D721Med (cell line): ENCODE data around the gene DRC3.

Experiments used
- DNase-seq: peaks from one replicate; pipeline ENCODE4 v3.0.0; 2011; ENCODE audit warnings: low spot score; ENCODE audit not compliant: insufficient read length
- FAIRE-seq: peaks from 2 replicates; lab custom pipeline; 2011; peaks lifted over from hg19 to GRCh38; lab: Jason Lieb, UNC
- TF ChIP-seq, protein P1 (sequence below): IDR thresholded peaks from 2 replicates; pipeline ENCODE4 v1.5.1; 2012; ENCODE audit warnings: mild to moderate bottlenecking, control low read depth; ENCODE audit not compliant: insufficient read depth; ENCODE audit errors: missing control alignments

The DRC3 gene

DNA sequence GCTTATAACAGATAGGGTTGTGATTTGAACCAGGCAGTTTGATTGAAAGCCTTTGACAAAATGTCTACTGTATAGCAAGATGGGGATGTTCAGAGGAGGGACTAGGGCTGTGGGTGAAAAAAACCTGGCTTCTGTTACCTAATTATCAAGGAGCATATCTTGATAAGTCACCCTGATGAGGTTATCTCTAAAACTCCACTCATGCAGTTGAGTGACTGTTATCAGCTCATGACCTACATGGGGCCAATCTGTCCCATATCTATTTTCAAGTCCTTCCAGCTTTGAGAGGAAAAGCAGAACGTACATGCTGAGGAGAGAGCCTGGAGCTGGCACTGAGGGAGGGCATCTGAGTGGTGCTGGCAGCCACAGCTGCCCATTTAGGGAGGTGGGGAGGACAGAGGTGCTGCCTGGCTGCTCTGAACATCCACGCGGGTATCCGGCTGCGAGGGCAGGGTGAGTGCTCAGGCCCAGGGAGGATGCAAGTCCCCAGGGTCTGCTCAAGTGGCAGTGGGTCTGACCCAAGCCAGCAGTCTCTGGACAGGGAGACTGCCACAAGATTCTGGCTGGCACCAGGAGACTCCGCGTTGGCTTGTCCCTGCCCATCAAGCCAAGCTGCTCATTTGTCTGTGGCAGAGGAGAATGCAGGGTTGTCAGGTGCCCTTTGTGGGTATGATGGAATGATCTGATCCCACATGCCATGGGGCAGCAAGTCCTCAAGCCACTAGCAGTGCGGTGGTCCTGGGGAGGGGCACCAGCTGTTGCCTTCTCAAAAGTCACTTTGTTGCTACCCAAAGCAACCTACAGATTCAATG is 37.2 kb downstream of the DRC3 start:
- TF ChIP-seq, protein P1, sequence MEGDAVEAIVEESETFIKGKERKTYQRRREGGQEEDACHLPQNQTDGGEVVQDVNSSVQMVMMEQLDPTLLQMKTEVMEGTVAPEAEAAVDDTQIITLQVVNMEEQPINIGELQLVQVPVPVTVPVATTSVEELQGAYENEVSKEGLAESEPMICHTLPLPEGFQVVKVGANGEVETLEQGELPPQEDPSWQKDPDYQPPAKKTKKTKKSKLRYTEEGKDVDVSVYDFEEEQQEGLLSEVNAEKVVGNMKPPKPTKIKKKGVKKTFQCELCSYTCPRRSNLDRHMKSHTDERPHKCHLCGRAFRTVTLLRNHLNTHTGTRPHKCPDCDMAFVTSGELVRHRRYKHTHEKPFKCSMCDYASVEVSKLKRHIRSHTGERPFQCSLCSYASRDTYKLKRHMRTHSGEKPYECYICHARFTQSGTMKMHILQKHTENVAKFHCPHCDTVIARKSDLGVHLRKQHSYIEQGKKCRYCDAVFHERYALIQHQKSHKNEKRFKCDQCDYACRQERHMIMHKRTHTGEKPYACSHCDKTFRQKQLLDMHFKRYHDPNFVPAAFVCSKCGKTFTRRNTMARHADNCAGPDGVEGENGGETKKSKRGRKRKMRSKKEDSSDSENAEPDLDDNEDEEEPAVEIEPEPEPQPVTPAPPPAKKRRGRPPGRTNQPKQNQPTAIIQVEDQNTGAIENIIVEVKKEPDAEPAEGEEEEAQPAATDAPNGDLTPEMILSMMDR = no peak
- no peak for FAIRE-seq
- no peak for DNase-seq

DNA sequence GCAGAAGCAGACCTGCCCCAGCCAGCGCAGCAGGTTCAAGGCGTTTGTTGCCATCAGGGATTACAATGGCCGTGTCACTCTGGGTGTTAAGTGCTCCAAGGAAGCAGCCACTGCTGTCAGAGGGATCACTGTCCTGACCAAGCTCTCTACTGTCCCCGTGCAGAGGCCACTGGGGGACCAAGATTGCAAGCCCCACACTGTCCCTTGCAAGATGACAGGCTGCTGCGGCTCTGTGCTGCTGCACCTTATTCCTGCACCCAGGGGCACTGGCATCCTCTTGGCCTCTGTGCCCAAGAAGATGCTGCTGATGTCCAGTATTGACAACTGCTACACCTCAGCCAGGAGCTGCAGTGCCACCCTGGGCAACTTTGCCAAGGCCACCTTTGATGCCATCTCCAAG is 38.6 kb downstream of the DRC3 start:
- TF ChIP-seq, protein P1 = no peak
- FAIRE-seq (no peak), DNase-seq (no peak)

DNA sequence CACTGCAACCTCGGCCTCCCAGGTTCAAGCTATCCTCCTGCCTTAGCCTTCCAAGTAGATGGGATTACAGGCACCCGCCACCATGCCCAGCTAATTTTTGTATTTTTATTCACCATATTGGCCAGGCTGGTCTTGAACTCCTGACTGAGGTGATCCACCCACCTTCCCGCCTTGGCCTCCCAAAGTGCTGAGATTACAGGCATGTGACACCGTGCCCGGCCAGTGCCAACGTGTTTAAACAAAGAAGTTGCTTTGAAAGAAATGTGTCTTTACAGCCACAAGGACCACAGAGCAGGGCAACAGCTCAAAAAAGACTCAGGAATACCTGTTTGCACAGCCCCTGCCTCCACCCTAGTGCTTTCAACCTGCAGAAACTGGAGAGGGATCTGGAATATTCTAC is 41.3 kb downstream of the DRC3 start:
- no peak for DNase-seq
- FAIRE-seq = no peak
- TF ChIP-seq, protein P1 = no peak

DNA sequence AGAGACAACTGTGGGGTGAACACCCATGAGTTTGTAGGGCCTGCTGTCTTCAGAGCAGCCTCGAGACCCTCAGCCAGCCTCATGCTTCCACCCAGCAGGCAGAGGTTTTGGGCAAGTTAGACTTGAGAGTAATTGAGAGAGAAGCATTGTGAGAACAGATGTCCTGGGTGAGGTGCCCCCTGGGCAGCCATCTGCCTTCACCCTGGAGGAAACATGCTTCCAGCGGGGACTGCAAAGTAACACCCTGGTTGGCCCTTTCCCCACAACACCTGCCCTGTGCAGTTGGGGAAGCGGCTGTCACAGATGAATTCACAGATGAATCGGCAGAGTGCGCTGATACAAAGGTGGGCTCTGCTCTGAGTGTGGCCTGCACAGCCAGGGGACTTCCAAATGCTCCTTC is 42.9 kb downstream of the DRC3 start:
- DNase-seq = no peak
- TF ChIP-seq, protein P1 = no peak
- no peak for FAIRE-seq

DNA sequence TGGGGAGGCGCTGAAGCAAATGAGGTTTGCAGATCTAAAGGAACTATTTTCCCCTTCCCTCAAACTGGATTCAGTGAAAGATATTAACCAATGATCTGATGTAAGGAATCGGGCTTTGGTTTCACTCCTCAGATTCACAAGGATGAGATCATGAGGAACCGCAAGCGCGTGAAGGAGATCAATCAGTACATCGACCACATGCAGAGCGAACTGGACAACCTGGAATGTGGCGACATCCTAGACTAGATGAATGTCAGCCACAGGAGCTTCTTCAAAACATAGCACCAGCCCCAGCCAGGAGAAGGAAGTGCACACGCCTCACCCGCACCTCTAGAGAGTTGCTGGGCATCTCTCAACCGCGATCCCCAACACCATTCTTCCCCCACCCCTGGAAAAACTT is 43.8 kb downstream of the DRC3 start:
- no peak for DNase-seq
- TF ChIP-seq, protein P1 = no peak

DNA sequence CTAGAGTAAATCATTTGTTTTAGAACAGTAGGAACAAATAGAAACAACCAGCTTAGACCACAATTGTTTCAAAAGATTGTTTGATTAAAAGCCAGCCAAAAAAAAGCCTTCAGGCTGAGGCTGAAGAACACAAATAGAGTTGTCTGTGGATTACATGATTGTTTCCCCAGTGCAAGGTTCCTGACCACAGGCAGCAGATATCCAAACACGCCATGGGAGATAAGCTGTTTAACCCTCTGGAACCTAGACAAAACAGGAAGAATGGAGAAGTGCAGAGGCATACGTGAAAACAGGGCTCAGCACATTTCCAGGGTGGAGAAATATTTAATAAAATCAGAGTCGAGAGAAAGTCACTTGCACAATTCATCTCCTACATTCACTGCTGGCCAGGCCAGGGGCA is 45.3 kb downstream of the DRC3 start:
- no peak for DNase-seq
- TF ChIP-seq, protein P1 = no peak
- FAIRE-seq = no peak

More for the DNA sequence above, 43.8 kb downstream of the DRC3 start:
- no peak for FAIRE-seq

DNA sequence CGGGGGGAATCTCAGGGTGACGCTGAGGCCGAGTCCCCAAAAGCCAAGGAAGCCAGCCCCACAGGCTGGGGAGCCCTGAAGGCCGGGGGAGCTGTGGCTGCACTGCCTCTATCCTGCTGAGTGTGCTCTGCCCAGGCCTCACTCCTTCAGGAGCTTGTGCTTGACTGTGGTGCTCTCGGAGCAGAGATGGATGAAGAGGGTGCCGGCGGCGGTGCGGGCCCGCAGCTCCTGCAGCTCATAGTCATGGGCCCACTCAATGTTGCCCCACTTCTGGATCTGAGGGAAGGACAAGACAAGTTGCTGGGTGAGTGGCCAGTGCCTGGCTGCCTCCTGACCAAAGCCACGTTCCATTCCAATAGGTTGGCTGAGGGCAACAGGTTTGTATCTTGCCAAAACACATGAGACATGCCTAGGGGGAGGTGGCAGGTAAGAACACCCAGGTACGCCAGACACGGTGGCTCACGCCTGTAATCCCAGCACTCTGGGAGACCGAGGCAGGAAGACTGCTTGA is 45.8 kb downstream of the DRC3 start:
- FAIRE-seq (no peak), DNase-seq (no peak)
- TF ChIP-seq, protein P1 = no peak
